OCI-LY7 (cell line): ENCODE measurements around the gene VIPR1.

ENCODE experiments used
- CTCF ChIP-seq: fragments of 200-600 bp; sonication (generic); conservative IDR thresholded peaks from 2 replicates; pipeline ENCODE4 v1.5.1; 2014; ENCODE audit warnings: mild to moderate bottlenecking, antibody characterized with exemption, low read length, moderate library complexity, mixed read lengths
- EZH2phosphoT487 ChIP-seq: fragments of 200-600 bp; sonication (generic); IDR thresholded peaks from 2 replicates; pipeline ENCODE4 v1.6.1; 2018; ENCODE audit warnings: low read depth, borderline replicate concordance, mild to moderate bottlenecking, mixed run types, antibody characterized with exemption, low read length, moderate library complexity, mixed read lengths

DNA sequence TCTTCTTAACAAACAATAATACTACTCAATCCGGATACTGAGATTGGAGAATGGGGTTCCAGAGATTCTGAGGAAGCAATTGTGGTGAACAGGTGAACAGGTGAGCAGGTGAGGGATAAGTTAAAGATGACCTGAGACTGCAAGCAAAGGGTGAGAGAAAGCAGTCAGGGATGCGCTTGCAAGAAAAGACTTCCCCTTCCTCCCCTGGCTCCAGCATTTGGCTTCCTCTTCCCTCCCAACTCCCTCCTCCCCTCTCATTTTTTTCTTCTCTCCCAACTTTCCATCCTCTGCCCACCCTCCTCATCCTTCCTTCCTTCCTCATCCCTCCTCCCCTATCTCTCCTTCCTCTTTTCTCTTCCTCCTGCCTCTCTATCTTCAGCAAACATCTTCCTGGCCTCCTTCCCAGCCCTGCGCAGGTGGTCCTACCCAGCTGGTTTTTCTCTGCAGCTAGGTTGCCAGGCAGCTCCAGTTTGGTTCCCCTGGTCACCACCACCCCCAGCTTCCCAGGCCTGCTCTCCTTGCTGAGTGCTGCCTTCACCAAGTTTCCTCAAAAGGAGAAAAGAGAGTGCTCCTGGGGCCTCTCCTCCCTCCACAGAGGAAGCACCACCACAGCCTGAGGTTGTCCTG is 10.4 kb upstream of the VIPR1 start:
- TF ChIP-seq CTCF = no peak
- TF ChIP-seq EZH2phosphoT487 = no peak
